Measurements from ENCODE around the gene SH3RF3.

The SH3RF3 gene

GRCh38 chr2:109290887-109291643 lies 162.1 kb downstream of the SH3RF3 start:
- no peak for DNase-seq

GRCh38 chr2:109292386-109292785 lies 163.4 kb downstream of the SH3RF3 start:
- no peak for DNase-seq

- no peak for DNase-seq
These were observed 164.7 kb downstream of the SH3RF3 start for GRCh38 chr2:109293663-109294062.

GRCh38 chr2:109294523-109294922 lies 165.5 kb downstream of the SH3RF3 start:
- DNase-seq = no peak

GRCh38 chr2:109295070-109295780 lies 166.2 kb downstream of the SH3RF3 start:
- no peak for DNase-seq

- DNase-seq = no peak
These were observed 166.7 kb downstream of the SH3RF3 start for GRCh38 chr2:109295781-109296117.

GRCh38 chr2:109297566-109298490 lies 168.8 kb downstream of the SH3RF3 start:
- DNase-seq = no peak

GRCh38 chr2:109298851-109299250 lies 169.8 kb downstream of the SH3RF3 start:
- DNase-seq = no peak

- no peak for DNase-seq
These were observed 170.5 kb downstream of the SH3RF3 start for GRCh38 chr2:109299536-109299935.

- DNase-seq = no peak
These were observed 171.6 kb downstream of the SH3RF3 start for GRCh38 chr2:109300582-109300981.

GRCh38 chr2:109301746-109302145 lies 172.7 kb downstream of the SH3RF3 start:
- no peak for DNase-seq

GRCh38 chr2:109302319-109302718 lies 173.3 kb downstream of the SH3RF3 start:
- no peak for DNase-seq

- no peak for DNase-seq
These were observed 175.2 kb downstream of the SH3RF3 start for GRCh38 chr2:109304242-109304641.

- DNase-seq = no peak
These were observed 175.9 kb downstream of the SH3RF3 start for GRCh38 chr2:109304731-109305470.

- DNase-seq = no peak
These were observed 176.6 kb downstream of the SH3RF3 start for GRCh38 chr2:109305490-109306167.

GRCh38 chr2:109306190-109306589 lies 177.2 kb downstream of the SH3RF3 start:
- no peak for DNase-seq

- DNase-seq = no peak
These were observed 182.8 kb downstream of the SH3RF3 start for GRCh38 chr2:109311771-109312170.

- no peak for DNase-seq
These were observed 183.9 kb downstream of the SH3RF3 start for GRCh38 chr2:109312902-109313301.

GRCh38 chr2:109313343-109313742 lies 184.3 kb downstream of the SH3RF3 start:
- DNase-seq = no peak

- DNase-seq = no peak
These were observed 187.1 kb downstream of the SH3RF3 start for GRCh38 chr2:109316091-109316490.

GRCh38 chr2:109317471-109318095 lies 188.6 kb downstream of the SH3RF3 start:
- DNase-seq = no peak

Data from stimulated activated CD4-positive, alpha-beta T cell treated with anti-CD3 and anti-CD28 coated beads, Interleukin-2, amount 100 ng/mL, for 24 hours (primary cell).